ENCODE data around the gene JAM2.
"Not testable (repeated sequence)": the region's sequence is repeated elsewhere in the genome, so short reads cannot be mapped to it uniquely, and the experiment has no call there.

JAM2 gene

GRCh38 chr21:25638660-25639550 lies at the start of gene JAM2:
TSS of gene JAM2 (plus strand) at chr21:25639258. CDS start at chr21:25639822, 564 bp downstream.
- DNase-seq (ENCODE audit: low spot score) = peak; percentile 19

GRCh38 chr21:25589887-25590286 lies 49.2 kb upstream of the JAM2 start:
- no peak for DNase-seq (ENCODE audit: low spot score)

- DNase-seq (ENCODE audit: low spot score) = peak; percentile 92
Observed at GRCh38 chr21:25607151-25608043, 31.7 kb upstream of the JAM2 start, which contains the start of gene MRPL39. TSS of gene MRPL39 (minus strand) at chr21:25607481. CDS start at chr21:25607475, 6 bp downstream.

GRCh38 chr21:25608044-25608737 lies 30.9 kb upstream of the JAM2 start:
- DNase-seq (ENCODE audit: low spot score) = peak; percentile 84

GRCh38 chr21:25614441-25614840 lies 24.6 kb upstream of the JAM2 start:
- DNase-seq (ENCODE audit: low spot score) = no peak

- no peak for DNase-seq (ENCODE audit: low spot score)
Observed at GRCh38 chr21:25615880-25616279, 23.2 kb upstream of the JAM2 start.

- DNase-seq (ENCODE audit: low spot score) = no peak
Observed at GRCh38 chr21:25619198-25619597, 19.9 kb upstream of the JAM2 start.

GRCh38 chr21:25624511-25624910 lies 14.5 kb upstream of the JAM2 start:
- no peak for DNase-seq (ENCODE audit: low spot score)

GRCh38 chr21:25625036-25625435 lies 14.0 kb upstream of the JAM2 start:
- no peak for DNase-seq (ENCODE audit: low spot score)

GRCh38 chr21:25625776-25626555 lies 13.1 kb upstream of the JAM2 start:
- not testable (repeated sequence) for DNase-seq (ENCODE audit: low spot score)

- DNase-seq (ENCODE audit: low spot score) = no peak
Observed at GRCh38 chr21:25626757-25627156, 12.3 kb upstream of the JAM2 start.

GRCh38 chr21:25632296-25632695 lies 6.8 kb upstream of the JAM2 start:
- DNase-seq (ENCODE audit: low spot score) = no peak

GRCh38 chr21:25635310-25635709 lies 3.7 kb upstream of the JAM2 start:
- no peak for DNase-seq (ENCODE audit: low spot score)

- peak; percentile 69 for DNase-seq (ENCODE audit: low spot score)
Observed at GRCh38 chr21:25636727-25637126, 2.3 kb upstream of the JAM2 start.

GRCh38 chr21:25637851-25638659 lies 1.0 kb upstream of the JAM2 start:
- no peak for DNase-seq (ENCODE audit: low spot score)

- DNase-seq (ENCODE audit: low spot score) = peak; percentile 34
Observed at GRCh38 chr21:25639551-25640201, 618 bp downstream of the JAM2 start.

- DNase-seq (ENCODE audit: low spot score) = no peak
Observed at GRCh38 chr21:25640202-25640942, 1.3 kb downstream of the JAM2 start.

GRCh38 chr21:25640943-25641292 lies 1.9 kb downstream of the JAM2 start:
- DNase-seq (ENCODE audit: low spot score) = no peak

- no peak for DNase-seq (ENCODE audit: low spot score)
Observed at GRCh38 chr21:25643486-25643885, 4.4 kb downstream of the JAM2 start.

Measured in activated CD4-positive, alpha-beta T cell treated with anti-CD3 and anti-CD28 coated beads, Interleukin-2, Interleukin-4, amounts not matched to agents 100 ng/mL and 50 ng/mL, durations not matched to agents 16 hours and 8 hours (primary cell).